ENCODE measurements around the gene ABHD16B.
"Not testable (repeated sequence)": the region's sequence is repeated elsewhere in the genome, so short reads cannot be mapped to it uniquely, and the experiment has no call there.

The ABHD16B gene

DNA sequence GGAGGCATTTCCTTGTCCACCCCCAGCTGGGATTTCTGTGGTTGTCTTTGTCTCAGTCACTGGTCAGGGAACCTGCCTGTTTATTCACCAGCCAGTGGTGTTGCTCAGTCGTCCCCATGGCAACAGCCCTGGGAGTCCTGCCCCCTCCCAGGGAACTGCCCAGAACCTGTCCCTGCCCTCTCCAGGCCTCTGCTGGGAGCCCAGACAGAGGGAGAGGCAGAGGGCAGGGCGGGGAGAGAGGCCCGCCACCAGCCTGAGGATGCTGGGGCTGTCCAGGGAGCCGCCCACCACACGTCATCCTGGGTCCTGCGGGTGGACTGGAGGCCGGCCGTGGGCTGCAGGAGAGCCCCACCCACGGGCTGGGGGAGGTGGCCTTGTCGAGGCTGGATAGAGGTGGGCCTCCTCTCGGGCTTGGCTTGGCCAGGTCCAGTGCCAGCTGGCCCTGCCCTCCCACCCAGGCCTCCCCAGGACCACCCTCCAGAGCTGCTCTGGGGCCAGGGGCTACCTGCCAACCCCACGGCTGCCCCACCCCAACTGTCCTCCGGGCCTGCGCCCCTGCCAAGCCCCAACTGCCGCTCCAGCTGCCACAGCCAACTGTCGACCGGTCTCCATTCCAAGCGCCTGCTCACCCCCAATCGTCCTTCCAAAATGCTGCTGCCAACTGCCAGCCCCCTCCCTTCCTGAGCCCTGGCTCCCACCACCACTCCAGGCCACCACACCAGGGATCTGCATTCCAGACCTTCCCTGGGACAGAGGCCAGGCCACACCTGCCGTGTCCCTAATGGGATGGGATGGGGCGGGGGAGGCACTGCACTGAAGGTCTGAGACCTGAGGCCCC is 26.1 kb upstream of the ABHD16B start:
- no peak for DNase-seq

DNA sequence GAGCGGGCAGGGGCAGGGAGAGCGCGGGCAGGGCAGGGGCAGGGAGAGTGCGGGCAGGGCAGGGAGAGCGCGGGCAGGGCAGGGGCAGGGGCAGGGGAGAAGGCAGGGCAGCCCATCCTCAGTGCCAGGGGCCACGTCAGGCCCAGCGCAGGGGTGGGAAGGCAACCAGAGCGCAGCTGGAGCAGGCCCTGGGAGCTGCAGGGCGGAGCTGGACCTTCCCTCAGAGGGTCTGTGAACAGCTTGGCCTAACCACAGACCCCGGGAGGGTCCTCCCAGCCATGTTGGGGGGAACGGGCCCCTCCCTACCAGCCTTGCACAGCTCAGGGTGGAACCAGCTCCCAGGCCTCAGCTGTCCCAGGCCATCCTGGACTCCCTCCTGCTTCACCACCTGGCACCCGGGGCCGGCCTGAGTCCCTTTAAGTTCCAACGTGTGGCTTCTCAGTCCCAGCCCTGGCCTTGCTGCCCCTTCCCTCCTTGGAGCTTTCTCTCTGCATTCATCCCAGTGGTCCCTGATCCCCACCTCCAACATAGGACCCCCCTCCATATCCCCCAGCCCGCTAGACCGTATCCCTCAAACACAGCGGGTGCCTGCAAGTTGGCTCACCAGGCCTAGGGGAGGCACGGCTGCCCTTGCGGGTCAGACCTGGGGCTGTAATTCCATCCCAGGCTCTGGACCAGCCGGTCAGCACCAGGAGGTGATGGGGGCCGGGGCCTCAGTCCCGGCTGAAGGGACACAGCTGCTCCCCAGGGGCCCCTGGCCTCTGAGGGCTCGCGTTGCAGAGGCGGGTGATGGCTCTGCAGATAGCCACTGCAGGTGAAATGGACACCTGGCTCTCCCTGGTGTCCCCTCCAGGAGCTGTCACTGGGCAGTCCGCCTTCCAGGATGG is 24.6 kb upstream of the ABHD16B start:
- no peak for DNase-seq

DNA sequence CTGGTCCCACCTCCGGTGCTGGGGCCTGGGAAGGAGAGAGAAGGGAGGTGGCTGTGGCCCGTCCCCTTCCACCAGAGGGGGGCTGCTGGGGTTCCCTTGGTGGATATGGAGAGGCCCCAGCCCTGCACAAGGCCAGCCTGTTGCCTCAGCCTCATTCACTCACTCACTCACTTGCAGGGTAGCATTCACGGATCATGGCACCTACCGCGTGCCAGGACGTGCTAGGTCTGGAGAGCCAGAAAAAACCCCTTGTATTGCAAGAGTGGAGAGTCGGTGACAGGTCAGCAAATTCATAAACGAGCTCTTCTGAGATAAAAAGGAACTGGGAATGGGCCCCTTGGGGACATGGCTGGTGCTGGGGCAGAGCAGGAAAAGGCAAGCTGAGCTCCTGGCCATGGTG is 23.8 kb upstream of the ABHD16B start:
- DNase-seq: no peak

DNA sequence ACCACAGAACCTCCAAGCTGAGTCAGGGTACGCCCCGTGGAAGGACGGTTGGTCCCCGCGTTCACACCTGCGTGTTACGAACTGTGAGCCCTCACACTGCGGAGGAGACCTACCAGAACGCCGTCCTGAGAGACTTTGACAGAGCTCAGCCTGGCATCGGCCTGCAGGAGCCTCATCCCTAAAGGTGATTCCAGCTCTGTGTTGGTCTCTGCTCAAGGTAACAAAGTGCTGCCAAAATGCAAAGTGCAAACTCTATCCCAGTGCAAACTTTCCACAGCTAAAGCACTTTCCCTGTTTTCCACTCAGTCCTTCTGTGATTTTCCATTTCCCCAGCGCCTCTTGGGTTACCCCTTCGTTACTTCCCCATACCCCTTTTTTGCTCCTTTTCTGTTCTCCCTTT is 21.7 kb upstream of the ABHD16B start:
- no peak for DNase-seq

DNA sequence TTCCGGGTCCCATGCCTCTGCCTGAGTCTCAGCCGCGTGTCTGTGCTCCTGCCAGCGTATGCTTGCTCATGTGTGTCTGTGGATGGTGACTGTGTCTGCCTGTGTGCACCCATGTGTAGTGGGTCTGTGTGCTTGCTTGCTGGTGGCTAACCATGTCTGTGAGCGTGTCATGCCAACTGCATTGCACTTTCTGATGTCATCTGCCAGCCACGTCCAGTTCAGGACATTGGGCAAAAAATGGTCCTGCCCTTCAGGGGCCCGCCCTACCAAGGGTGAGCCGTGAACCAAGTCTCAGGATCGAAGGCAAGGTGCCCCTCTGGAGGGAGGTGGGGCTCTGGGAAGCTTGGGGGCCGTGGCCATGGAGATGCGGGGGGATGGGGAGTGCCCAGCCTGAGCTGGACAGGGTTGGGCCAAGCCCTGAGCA is 20.9 kb upstream of the ABHD16B start:
- no peak for DNase-seq

DNA sequence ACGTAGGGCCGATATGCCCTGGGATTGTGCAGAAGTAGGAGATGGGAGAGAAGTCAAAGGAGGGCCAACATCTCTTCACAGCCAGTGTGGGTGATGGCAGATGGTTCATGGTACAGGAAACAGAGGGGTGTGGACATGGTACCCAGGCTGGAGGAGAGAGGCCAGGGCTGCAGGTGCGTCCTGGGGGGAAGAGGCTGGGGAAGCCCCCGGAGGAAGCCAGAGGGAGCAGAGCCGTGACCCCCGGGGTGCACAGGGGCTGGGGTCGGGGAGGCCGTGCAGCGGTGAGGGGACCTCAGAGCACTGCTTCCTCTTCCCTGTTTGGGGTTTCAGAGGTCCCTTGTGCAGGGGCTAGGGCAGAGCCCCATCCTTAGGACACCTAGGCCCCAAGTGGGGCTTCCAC is 19.0 kb upstream of the ABHD16B start:
- DNase-seq: no peak

DNA sequence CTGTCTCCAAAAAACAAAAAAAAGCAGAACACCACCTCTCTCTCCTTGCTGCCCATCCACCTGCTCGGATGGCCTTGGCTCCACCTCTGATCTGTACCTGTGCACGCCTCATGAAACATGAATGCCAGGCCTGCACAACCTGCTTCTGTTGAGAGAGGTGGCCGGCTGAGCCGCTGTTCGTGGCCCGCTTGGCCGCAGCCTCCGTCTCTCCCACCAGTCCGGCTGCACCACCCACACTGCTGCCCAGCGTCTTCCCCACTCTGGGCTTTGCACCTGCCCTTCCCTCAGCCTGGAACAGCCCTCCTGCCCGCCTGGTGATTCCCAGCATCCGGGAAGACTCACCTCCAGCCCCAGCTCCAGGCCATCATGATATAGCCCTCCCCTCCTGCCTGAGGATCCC is 18.1 kb upstream of the ABHD16B start:
- no peak for DNase-seq

DNA sequence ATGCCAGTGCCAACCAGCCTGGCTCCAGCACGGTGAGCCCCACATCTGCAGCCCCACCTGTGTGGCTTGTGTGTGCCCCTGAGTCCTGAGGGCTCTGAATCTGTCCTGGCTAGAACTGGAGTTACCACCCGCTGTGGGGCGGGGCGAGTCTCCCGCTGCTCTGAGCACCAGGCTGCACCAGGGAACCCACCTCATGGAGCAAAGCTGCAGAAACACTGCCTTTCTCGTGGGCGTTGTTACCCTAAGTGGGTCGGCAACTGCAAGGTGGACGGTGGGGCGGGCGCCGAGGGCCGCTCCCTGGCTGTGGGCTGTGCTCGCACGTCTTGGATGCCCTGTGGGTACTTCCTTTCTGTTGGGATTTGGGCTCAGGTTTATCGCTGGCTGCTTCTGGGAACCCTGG is 17.5 kb upstream of the ABHD16B start:
- DNase-seq: no peak

DNA sequence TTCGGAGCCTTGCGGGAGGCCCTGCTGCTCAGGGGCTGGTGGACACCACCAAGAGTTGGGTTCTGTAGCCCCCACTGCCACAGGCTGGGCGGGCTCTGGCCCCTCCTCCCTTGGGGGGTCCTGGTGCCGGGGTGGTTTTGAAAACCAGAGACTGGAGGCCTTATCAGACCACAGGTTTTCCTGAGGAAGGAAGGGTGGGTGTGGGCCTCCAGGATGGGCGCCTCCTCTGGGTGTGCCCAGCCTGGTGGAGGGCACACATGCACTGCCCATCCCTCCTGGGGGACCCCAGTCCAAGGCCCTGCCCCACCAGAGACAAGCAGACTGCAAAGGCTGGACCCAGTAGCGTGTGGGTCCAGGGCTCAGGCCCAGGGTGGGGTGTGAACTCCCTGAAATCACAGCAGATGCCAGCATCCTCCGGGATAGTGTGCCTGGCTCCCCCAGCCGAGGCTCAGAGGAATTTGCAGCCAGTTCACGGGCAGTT is 16.7 kb upstream of the ABHD16B start:
- DNase-seq: no peak

DNA sequence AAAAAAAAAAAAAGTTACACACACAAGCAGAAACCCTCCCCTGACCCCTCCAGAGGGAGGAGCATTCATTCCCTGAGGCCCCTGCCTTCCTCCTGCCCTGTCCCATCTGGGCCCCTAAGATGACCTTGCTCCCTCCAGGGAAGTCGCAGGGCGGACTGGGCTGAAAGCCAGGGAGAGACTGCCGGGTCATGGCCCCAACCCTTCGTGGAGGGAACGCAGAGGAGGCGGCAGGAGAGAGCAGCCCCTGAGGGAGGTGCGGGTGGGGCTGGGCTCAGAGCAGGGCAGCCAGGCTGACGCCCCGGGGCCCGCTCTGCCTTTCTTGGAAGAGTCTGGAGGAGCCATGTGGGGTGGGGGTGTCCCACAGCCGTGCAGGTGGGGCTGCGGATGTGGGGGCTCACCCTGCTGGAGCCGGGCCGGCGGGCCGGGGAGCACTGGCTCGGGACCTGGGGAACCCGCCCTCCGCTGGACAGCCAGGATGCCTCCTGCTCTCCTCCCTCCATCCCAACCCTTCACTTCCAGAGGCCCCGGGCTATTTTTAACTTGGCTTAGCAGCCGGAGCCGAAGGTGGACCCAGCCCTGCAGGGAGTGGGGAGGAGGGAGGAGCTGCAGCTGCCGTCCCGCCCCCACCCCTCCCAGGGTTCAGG is 15.0 kb upstream of the ABHD16B start:
- DNase-seq: no peak

DNA sequence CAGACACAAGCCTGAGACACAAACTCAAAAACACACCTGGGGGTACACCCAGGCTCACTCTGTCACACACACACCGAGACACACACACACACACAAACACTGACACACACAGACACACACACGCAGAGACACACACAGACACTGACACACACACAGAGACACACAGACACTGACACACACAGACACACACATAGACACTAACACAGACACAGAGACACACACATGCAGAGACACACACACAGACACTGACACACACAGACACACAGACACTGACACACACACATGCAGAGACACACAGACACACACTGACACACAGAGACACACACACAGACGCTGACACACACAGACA is 14.4 kb upstream of the ABHD16B start:
- DNase-seq: no peak

DNA sequence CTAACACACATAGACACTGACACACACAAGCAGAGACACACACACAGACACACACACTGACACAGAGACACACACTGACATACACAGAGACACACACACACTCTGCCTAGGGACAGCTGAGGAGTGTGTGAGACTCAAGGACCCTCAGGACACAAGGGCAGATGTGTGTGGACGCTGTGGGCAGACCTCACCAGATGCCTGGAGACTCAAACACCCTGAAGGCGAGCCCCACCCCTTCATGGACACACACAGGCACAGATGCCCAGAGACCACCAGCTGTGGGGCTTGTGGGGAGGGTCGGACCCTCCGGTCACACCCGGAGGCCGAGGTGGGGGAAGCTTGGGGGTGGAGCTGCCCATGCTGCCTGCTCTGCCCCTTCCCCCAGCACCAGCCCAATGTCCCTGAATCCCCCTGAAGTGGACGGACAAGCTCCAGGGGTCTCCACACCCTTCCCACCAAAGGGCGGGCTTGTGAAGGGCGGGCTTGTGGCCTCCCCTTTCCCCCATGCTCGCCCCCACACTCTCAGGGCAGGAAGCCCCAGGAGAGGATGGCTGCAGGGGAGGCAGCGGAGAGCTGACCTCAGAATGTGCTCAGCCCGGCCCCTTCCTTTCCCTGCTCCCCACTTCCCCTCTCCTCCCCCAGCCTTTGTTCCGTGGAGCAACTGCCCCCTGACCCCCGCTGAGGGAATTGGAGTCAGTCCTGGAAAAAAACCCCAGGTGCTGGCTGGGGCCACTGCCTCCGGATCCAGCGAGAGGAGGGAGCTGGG is 13.9 kb upstream of the ABHD16B start:
- DNase-seq: no peak

DNA sequence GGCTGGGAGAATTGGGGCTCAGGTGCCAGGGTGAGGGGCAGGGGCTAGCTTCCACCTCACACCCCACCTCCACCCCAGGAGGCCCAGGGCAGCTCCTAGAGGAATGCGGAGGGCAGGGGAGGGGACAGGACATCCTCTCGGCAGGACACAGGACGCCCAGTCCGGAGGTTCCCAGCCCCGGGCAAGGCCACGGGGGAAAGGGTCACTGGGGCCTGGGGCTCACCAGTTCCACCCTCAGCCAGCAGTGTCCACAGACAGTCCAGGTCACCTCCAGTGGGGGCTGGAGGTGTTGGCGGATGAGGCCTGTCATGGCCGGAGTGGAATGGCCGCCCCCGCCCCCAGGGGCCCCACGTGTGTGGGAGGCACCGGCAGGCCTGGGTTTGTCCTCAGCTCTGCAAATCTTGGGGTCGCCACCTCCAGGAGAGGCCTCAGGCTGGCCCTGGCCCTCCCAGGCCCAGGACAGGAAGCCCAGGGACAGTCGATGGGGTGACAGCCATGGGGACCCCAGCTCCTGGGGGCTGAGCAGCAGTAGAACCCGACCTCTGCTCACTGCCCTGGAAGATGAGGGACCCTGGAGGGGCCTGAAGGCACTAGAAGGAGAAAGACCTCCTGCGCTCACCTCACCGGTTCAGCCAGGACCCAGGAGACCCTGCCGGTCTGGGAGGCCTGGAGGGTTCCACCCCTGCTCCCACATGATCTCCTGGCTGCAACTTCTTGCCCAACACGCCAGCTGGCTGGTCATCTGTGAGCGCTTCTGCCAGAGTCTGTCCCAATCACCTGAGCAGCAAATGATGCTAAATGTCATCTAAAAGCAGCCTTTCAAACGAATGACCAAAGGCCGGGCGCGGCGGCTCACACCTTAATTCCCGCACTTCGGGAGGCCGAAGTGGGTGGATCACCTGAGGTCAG is 13.0 kb upstream of the ABHD16B start:
- DNase-seq: no peak

DNA sequence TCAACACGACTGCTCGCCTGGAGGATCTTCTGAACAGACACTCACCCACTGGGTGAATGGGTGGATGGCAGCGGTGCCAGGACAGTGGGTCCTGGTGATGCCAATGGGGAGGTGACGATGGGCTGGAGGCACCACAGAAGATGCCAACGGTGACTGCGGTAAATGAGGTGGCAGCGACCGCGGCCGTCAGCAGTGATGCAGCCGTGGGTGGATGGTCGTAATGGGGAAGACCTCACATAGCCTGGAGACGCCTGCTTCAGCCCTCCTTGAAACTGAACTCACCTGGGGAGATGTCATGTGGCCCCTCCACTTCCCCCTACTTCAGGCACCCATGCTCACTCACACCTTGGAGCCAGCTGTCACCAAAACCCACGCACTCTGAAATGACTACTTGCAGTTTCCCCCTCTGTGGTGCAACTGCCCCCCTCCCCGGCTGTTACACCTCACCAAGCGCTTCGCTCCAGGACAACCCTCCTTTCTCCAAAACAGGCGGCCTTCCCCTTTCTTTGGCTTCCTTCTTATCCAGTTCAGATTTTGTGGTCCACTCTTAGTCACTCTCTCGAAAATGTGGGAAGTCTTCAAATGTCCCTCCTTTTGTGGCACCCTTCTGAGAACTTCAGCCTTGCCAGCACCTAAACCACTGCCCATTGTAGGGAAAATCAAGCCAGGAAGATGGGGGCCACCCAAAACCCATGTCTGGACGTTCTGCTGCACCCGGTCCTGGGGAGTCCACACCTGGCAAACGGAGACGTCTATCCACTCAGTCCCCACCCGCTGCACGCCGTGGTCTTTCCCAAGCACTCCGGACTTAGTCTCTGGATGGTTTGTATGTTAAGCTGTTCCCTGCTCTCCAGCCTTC is 10.4 kb upstream of the ABHD16B start:
- no peak for DNase-seq

DNA sequence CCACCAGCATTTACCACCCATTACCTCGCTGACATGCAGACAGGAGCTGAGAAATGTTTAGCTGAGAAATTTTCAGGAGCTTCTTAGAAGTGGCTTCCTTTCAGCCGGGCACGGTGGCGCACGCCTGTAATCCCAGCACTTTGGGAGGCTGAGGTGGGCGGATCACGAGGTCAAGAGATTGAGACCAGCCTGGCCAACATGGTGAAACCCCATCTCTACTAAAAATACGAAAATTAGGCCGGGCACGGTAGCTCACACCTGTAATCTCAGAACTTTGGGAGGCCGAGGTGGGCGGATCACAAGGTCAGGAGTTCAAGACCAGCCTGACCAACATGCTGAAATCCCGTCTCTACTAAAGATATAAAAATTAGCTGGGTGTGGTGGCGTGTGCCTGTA is 9.8 kb upstream of the ABHD16B start:
- DNase-seq: not testable (repeated sequence)

DNA sequence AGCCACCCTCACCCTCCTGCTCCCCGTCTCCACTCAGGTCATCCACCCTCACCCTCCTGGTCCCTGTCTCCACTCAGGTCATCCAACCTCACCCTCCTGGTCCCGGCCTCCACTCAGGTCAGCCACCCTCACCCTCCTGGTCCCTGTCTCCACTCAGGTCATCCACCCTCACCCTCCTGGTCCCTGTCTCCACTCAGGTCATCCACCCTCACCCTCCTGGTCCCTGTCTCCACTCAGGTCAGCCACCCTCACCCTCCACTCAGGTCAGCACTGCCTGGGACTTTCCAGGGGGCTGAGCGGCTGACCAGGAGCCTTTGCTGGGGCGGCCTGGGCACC is 7.6 kb upstream of the ABHD16B start:
- DNase-seq: not testable (repeated sequence)

DNA sequence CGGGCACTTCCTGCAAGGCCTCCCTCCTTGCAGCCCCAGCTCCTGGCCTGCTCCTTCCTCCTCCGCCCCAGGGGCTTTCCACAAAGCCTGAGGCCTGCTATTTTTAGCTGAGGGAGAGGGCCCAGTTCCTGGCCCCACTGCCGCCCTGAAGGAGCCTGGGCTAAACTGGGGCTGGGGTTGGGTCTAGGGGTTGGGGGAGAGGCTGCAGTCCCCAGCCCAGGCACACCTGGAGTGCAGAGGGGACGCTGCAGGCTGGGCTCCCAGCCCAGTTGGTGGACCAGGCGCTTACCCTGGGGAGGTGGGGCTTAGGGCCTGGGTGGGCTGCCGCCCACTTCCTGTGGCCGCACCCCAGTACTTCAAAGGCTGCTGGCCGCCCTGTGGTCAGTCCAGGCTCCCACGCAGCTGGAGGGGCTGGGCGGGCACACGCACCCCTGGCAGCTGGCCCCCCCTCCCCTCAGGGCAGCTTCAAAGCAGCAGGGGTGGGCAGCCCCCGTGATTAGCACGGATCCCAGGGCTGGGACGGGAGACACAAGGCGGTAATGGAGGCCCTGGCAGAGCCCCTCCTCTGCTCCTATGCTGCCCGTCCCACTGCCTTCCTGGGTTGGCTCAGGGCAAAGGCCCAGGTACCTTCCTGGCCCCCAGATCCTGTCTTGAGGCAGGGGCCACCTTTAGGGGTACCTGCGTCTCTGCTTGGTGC is 7.1 kb upstream of the ABHD16B start:
- no peak for DNase-seq

DNA sequence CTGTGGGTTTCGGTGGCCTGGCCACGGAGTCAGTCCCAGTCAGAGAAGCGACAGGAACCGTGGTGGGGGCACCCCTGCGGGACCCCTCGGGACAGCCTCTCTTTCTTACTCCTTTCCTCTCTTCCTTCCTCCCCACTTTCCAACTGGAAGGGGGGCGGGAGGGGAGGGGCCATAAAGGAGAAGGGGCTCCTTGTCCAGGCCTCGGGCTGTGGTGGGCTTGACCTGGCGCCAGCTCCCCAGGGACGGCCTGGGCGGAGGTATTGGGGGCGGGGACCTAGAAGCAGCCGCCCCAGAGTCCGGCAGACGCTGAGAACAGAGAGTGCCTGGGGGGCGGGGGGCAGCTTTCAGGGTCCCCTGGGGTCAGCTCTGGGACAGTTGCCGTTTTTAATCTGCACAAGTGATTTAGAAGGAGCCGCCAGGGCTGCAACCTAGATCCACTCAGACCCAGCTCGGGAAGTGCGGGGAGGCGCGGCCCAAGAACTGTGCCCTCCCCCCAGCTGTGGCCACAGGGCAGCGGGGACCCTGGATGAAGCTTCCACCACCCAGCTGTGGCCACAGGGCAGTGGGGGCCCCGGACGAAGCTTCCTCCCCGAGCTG is 6.4 kb upstream of the ABHD16B start:
- DNase-seq: no peak

DNA sequence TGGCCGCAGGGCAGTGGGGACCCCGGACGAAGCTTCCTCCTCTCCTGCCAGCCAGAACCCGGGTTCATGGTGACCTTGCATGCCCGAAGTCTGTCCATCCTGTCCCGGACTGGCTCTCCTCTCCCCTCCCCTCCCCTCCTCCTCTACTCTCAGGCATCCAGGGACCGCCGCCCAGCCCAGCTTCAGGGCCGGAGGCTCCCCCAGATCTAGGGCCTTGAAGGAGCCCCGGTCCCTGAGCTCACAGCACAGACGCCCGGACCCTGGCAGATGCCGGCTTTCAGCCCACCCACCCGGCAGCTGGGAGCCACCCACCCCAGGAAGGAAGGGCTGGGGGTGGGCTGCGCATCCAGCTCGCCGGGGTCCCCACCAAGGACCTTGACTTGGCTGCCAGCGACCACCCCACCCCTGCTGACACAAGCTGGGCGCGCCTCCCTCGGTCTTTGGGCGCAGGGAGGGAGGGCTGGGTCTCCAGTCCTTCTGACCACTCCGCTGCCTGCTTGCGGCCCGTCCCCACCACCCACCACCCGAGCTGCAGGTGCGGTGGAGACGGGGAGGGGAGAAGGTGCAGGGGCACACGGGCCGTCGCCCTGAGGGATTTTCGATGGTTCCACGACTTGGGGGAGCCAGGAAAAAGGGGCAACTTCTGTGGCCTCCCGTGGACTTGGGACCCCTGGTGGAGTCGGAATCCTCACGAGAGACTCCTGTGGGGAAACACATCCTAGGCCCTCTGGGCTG is 5.8 kb upstream of the ABHD16B start:
- no peak for DNase-seq

Measured in activated CD4-positive, alpha-beta T cell treated with anti-CD3 and anti-CD28 coated beads for 4 hours (primary cell).